Measurements from ENCODE around the gene CDH23.

CDH23 gene

GRCh38 chr10:71830726-71831125, 434.0 kb downstream of the CDH23 start:
- no peak overlapping the region for H3K4me3 ChIP-seq (ENCODE audit: low read depth, low read length)
- TF ChIP-seq CTCF (IDR thresholded peaks at IDR 0.05; ENCODE audit: control insufficient read depth, extremely low read depth, insufficient read depth) = no peak
- DNase-seq (ENCODE audit: low read depth) = no peak

GRCh38 chr10:71831646-71832552, 435.2 kb downstream of the CDH23 start:
- H3K4me3 ChIP-seq (ENCODE audit: low read depth, low read length) = no peak overlapping the region
- no peak for TF ChIP-seq CTCF (IDR thresholded peaks at IDR 0.05; ENCODE audit: control insufficient read depth, extremely low read depth, insufficient read depth)
- no peak for DNase-seq (ENCODE audit: low read depth)

GRCh38 chr10:71832967-71833366, 436.2 kb downstream of the CDH23 start:
- TF ChIP-seq CTCF (IDR thresholded peaks at IDR 0.05; ENCODE audit: control insufficient read depth, extremely low read depth, insufficient read depth) = no peak
- H3K4me3 ChIP-seq (ENCODE audit: low read depth, low read length) = no peak overlapping the region
- DNase-seq (ENCODE audit: low read depth) = no peak

- no peak for DNase-seq (ENCODE audit: low read depth)
- H3K4me3 ChIP-seq (ENCODE audit: low read depth, low read length) = no peak overlapping the region
- TF ChIP-seq CTCF (IDR thresholded peaks at IDR 0.05; ENCODE audit: control insufficient read depth, extremely low read depth, insufficient read depth) = no peak
These were observed 437.0 kb downstream of the CDH23 start for GRCh38 chr10:71833451-71834342.

- DNase-seq (ENCODE audit: low read depth) = no peak
- no peak for TF ChIP-seq CTCF (IDR thresholded peaks at IDR 0.05; ENCODE audit: control insufficient read depth, extremely low read depth, insufficient read depth)
- no peak overlapping the region for H3K4me3 ChIP-seq (ENCODE audit: low read depth, low read length)
These were observed 437.6 kb downstream of the CDH23 start for GRCh38 chr10:71834343-71834674.

GRCh38 chr10:71835671-71836595, 439.2 kb downstream of the CDH23 start:
- no peak for TF ChIP-seq CTCF (IDR thresholded peaks at IDR 0.05; ENCODE audit: control insufficient read depth, extremely low read depth, insufficient read depth)
- no peak for DNase-seq (ENCODE audit: low read depth)

More at GRCh38 chr10:71835671-71836595, 439.2 kb downstream of the CDH23 start:
- H3K4me3 ChIP-seq (ENCODE audit: low read depth, low read length) = no peak overlapping the region
